GM13976 (cell line): Measurements from ENCODE around the gene SPHKAP.

Experiments used
- DNase-seq: peaks from one replicate; pipeline ENCODE4 v3.0.0; 2012; ENCODE audit warnings: low spot score
- CTCF ChIP-seq: IDR thresholded peaks from 2 replicates; pipeline ENCODE4 v1.5.1; 2012; ENCODE audit warnings: borderline replicate concordance, mild to moderate bottlenecking; ENCODE audit not compliant: insufficient read depth; ENCODE audit errors: extremely low read depth, missing control alignments, control extremely low read depth
- in situ Hi-C: fragments of 300-500 bp; cut with MboI; formaldehyde crosslinking; loops from one replicate; pipeline ENCODE4 v1.12.0; 2022; ENCODE audit warnings: low sequenced_read_pairs, mixed read lengths, inconsistent platforms; ENCODE audit not compliant: unreplicated experiment

SPHKAP gene

GRCh38 chr2:228136027-228136426 lies 45.5 kb downstream of the SPHKAP start:
- TF ChIP-seq CTCF = no peak
- in situ Hi-C loops = no loop called here
- no peak for DNase-seq

- no peak for DNase-seq
- no peak for TF ChIP-seq CTCF
- in situ Hi-C loops = no loop called here
Observed at GRCh38 chr2:228135300-228135699, 46.2 kb downstream of the SPHKAP start.

- no peak for DNase-seq
Observed at GRCh38 chr2:228131833-228132232, 49.7 kb downstream of the SPHKAP start.

GRCh38 chr2:228126401-228126800 lies 55.1 kb downstream of the SPHKAP start:
- TF ChIP-seq CTCF = no peak
- in situ Hi-C loops = no loop called here
- no peak for DNase-seq

More at GRCh38 chr2:228131833-228132232, 49.7 kb downstream of the SPHKAP start:
- TF ChIP-seq CTCF = no peak
- in situ Hi-C loops = no loop called here

- in situ Hi-C loops = no loop called here
- DNase-seq = no peak
- no peak for TF ChIP-seq CTCF
Observed at GRCh38 chr2:228118940-228119339, 62.5 kb downstream of the SPHKAP start.

- TF ChIP-seq CTCF = no peak
- in situ Hi-C loops = no loop called here
- DNase-seq = no peak
Observed at GRCh38 chr2:228107846-228108245, 73.6 kb downstream of the SPHKAP start.
